ENCODE measurements around the gene MRE11. TPM values are rescaled to one million over a fixed set of nuclear protein-coding genes. Genes with fewer than 3 reads are reported as not detected.

MRE11 gene
- total and polyA plus RNA-seq, 4 donors, result 1.5 to 18.3 (median 5.6) TPM

GRCh38 chr11:94537031-94537600 lies 43.5 kb upstream of the MRE11 start:
- Histone ChIP-seq H3K36me3 (ENCODE audit: control insufficient read depth in 4 of 4, insufficient read depth in 3 of 4, low read depth in 1 of 4, low read length in 3 of 4) (no peaks in the 10 kb centered on the region), H3K9ac (ENCODE audit: low read depth in 1 of 2, low read length in 2 of 2) (no peak overlapping the region), H3K9me3 (ENCODE audit: control insufficient read depth in 4 of 4, low read length in 3 of 4) (no peaks in the 10 kb centered on the region), H3K27ac (ENCODE audit: low read depth in 1 of 2, low read length in 2 of 2) (no peak overlapping the region), H3K27me3 (ENCODE audit: control insufficient read depth in 4 of 4, insufficient read depth in 4 of 4, low read length in 3 of 4) (no peaks in the 10 kb centered on the region), H3K4me3 (ENCODE audit: low read depth in 1 of 3, low read length in 3 of 3) (no peak overlapping the region), H3K4me1 (ENCODE audit: control insufficient read depth in 4 of 4, insufficient read depth in 4 of 4, low read length in 3 of 4) (no peaks in the 10 kb centered on the region)
- no peak for DNase-seq (ENCODE audit: low spot score)
- 54% methylated on average over 3 of the region's 3 CpGs for WGBS
- TF ChIP-seq YY1 (IDR thresholded peaks at IDR 0.05) (no peak), ATF3 (IDR thresholded peaks at IDR 0.05) (no peak), TAF1 (conservative IDR thresholded peaks at IDR 0.05) (no peak), FOXA2 (IDR thresholded peaks at IDR 0.05) (no peak), EGR1 (IDR thresholded peaks at IDR 0.05; ENCODE audit: low read depth in 2 of 2) (no peak), JUND (IDR thresholded peaks at IDR 0.05) (no peak), RXRA (IDR thresholded peaks at IDR 0.05) (no peak)

GRCh38 chr11:94536386-94536785 lies 42.7 kb upstream of the MRE11 start:
- Histone ChIP-seq H3K4me1 (ENCODE audit: control insufficient read depth in 4 of 4, insufficient read depth in 4 of 4, low read length in 3 of 4) (no peaks in the 10 kb centered on the region), H3K27me3 (ENCODE audit: control insufficient read depth in 4 of 4, insufficient read depth in 4 of 4, low read length in 3 of 4) (no peaks in the 10 kb centered on the region), H3K9me3 (ENCODE audit: control insufficient read depth in 4 of 4, low read length in 3 of 4) (no peaks in the 10 kb centered on the region), H3K36me3 (ENCODE audit: control insufficient read depth in 4 of 4, insufficient read depth in 3 of 4, low read depth in 1 of 4, low read length in 3 of 4) (no peaks in the 10 kb centered on the region), H3K4me3 (ENCODE audit: low read depth in 1 of 3, low read length in 3 of 3) (no peak overlapping the region), H3K9ac (ENCODE audit: low read depth in 1 of 2, low read length in 2 of 2) (no peak overlapping the region), H3K27ac (ENCODE audit: low read depth in 1 of 2, low read length in 2 of 2) (no peak overlapping the region)
- no peak for TF ChIP-seq FOXA1 (IDR thresholded peaks at IDR 0.05)
- TF ChIP-seq TAF1 (conservative IDR thresholded peaks at IDR 0.05), result no peak
- TF ChIP-seq CTCF (IDR thresholded peaks at IDR 0.05; ENCODE audit: low read depth, low read length, missing input control), result no peak
- TF ChIP-seq EGR1 (IDR thresholded peaks at IDR 0.05; ENCODE audit: low read depth in 2 of 2), result no peak
- TF ChIP-seq REST (IDR thresholded peaks at IDR 0.05), result no peak
- TF ChIP-seq YY1 (IDR thresholded peaks at IDR 0.05), result no peak
- no peak for TF ChIP-seq ATF3 (IDR thresholded peaks at IDR 0.05)
- no peak for TF ChIP-seq ZBTB33 (IDR thresholded peaks at IDR 0.05)
- TF ChIP-seq RAD21 (IDR thresholded peaks at IDR 0.05), result no peak
- DNase-seq (ENCODE audit: low spot score), result no peak

Data from liver (tissue), 9 donors.